HG02938 (cell line): Measurements from ENCODE around the gene C2orf92.
"Not testable (repeated sequence)": the region's sequence is repeated elsewhere in the genome, so short reads cannot be mapped to it uniquely, and the experiment has no call there.

ENCODE experiments used
- ATAC-seq: cut with Tn5 transposase; IDR thresholded peaks from one replicate; pipeline ENCODE4 v1.9.1; 2021; ENCODE audit warnings: mild to moderate bottlenecking, moderate library complexity; ENCODE audit not compliant: unreplicated experiment

Gene C2orf92

GRCh38 chr2:97669448-97669847 lies at the start of gene C2orf92:
C2orf92 (plus strand) TSS chr2:97669713; CDS start chr2:97669789, 76 bp downstream.
- ATAC-seq: no peak

- not testable (repeated sequence) for ATAC-seq
Measured at GRCh38 chr2:97620492-97620891, 49.0 kb upstream of the C2orf92 start.

GRCh38 chr2:97622976-97623375 lies 46.5 kb upstream of the C2orf92 start:
- ATAC-seq: not testable (repeated sequence)

- not testable (repeated sequence) for ATAC-seq
Measured at GRCh38 chr2:97625354-97626048, 44.0 kb upstream of the C2orf92 start.

- not testable (repeated sequence) for ATAC-seq
Measured at GRCh38 chr2:97626049-97626430, 43.5 kb upstream of the C2orf92 start.

GRCh38 chr2:97644023-97644717 lies 25.3 kb upstream of the C2orf92 start:
- ATAC-seq: no peak

GRCh38 chr2:97645112-97645694 lies 24.3 kb upstream of the C2orf92 start:
- peak; percentile 36 for ATAC-seq

GRCh38 chr2:97645695-97646629 lies 23.6 kb upstream of the C2orf92 start, which contains the start of gene COX5B:
COX5B (plus strand) TSS chr2:97646062; CDS start chr2:97646087, 25 bp downstream.
- ATAC-seq: peak; percentile 90

GRCh38 chr2:97646977-97647376 lies 22.5 kb upstream of the C2orf92 start:
- ATAC-seq: no peak

- no peak for ATAC-seq
Measured at GRCh38 chr2:97651114-97651513, 18.4 kb upstream of the C2orf92 start.

GRCh38 chr2:97653473-97653872 lies 16.0 kb upstream of the C2orf92 start:
- ATAC-seq: no peak

- no peak for ATAC-seq
Measured at GRCh38 chr2:97653874-97654273, 15.6 kb upstream of the C2orf92 start.

- no peak for ATAC-seq
Measured at GRCh38 chr2:97654309-97654708, 15.2 kb upstream of the C2orf92 start.

GRCh38 chr2:97654791-97655190 lies 14.7 kb upstream of the C2orf92 start:
- no peak for ATAC-seq

GRCh38 chr2:97656129-97656755 lies 13.3 kb upstream of the C2orf92 start:
- ATAC-seq: no peak

- no peak for ATAC-seq
Measured at GRCh38 chr2:97656905-97657587, 12.5 kb upstream of the C2orf92 start.

- ATAC-seq: no peak
Measured at GRCh38 chr2:97657986-97658690, 11.4 kb upstream of the C2orf92 start.

GRCh38 chr2:97658691-97659157 lies 10.8 kb upstream of the C2orf92 start:
- ATAC-seq: no peak
